HG03095 (cell line): ENCODE results near the gene ECI2.
"Not testable (repeated sequence)": the region's sequence is repeated elsewhere in the genome, so short reads cannot be mapped to it uniquely, and the experiment has no call there.

Source experiments
- ATAC-seq: cut with Tn5 transposase; IDR thresholded peaks from one replicate; pipeline ENCODE4 v1.9.1; 2021; ENCODE audit warnings: moderate library complexity; ENCODE audit not compliant: unreplicated experiment

The ECI2 gene

DNA sequence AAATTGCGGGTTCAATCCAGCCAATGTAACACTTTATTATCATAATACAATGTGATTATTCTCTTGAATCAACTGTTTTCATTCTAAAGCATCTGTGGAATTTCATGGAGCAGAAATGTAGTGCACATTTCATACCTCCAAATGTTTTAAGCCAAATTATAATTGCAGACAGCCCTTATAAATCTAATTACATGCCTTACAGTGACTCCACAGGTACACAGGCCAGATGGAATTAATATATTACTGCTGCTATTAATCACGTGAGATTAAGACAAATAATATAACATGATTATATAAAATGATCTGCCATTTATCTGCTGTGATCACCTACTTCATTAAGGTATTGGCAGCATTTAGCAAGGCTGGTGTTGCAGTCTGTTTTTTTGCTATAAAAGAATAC is 9.7 kb upstream of the ECI2 start:
- ATAC-seq, result no peak

- no peak for ATAC-seq
Measured at GRCh38 chr6:4139272-4139671, 3.9 kb upstream of the ECI2 start.

GRCh38 chr6:4138186-4138585 is 2.8 kb upstream of the ECI2 start:
- no peak for ATAC-seq

DNA sequence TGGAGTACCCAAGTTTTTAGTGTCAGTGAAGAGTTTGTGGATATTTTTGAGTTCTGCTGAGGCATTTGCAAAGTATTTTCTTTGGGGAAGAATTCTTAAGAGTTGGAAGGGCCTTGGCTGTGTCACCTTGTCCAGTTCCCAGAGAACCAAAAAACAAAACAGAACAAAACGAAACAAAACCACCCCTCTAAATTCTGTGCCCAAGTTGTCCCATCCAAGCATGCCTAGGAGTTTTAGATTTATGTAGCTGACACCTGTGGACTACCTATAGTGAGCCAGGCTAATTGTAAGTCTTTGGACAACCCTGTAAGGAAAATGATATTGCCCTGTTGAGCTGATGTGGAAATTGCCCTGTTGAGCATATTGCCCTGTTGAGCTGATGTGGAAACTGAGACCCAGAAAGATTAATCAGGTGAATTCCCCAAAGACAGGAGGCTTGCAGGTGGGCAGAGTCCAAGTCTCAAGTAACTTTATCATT is 1.0 kb upstream of the ECI2 start:
- ATAC-seq, result no peak

DNA sequence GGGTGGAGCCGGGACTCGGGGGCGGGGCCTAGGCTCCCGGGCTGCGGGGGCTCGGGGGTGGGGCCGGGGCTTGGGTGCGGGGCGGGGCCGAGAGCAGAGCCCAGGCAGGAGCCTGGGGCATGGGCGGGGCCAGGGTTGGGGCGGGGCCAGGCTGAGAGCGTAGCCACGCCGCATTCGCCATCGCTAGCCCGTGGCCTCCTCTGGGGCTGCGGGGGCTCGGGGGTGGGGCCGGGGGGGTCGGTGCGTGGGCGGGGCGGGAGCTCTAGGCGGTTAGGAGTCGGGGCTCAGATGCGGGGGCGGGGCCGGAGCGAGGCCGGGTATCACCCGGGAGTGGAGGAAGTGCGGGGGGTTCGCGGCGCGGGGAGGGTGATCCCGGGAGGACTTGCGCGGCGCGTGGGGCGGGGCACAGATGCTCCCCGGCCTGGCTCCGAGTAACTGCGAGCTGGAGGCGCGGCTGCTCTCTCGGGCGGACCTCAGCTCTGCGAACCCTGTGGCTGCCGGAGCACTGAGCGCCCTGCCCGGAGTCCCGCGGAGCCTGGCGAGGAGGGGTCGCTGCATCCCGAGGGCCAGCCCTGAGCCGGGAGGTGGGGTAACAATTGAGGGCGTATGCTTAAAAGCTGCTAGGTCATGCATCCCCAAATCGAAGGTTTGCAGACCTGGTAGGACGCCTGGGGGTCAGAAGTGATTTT is 434 bp upstream of the ECI2 start:
- peak; percentile 64 for ATAC-seq

GRCh38 chr6:4133941-4134838 is 1.2 kb downstream of the ECI2 start:
- no peak for ATAC-seq

DNA sequence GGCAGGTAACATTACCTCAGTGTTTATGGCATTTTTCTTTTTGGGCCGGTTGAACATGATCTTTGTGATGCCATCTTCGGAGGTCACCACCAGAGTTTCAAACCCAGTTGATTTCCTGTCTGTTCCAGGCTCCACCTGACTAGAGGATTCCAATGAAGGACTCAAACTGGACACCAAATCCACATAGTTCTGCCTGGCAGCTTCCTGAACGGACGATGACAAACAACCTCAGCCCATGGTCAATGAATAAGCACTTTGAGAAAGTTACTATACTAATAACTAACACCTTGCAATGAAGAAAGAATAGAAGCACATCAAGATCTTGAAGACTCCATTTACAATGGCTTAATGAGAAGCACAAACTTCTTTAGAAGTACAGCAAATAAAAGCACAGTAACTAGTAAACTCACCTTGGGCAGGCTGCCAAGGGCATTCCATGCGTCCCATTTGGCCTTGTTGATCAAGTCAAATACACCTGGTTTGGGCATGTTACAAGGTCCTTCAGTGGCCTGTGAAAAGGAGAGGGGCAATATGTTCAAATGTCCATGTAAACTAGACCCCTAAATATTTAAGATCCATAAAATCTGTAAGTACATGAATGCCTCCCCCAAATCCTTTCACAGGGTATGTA is 4.9 kb downstream of the ECI2 start:
- no peak for ATAC-seq

- no peak for ATAC-seq
Measured at GRCh38 chr6:4129446-4129845, 5.9 kb downstream of the ECI2 start.

- no peak for ATAC-seq
Measured at GRCh38 chr6:4128748-4129147, 6.6 kb downstream of the ECI2 start.

DNA sequence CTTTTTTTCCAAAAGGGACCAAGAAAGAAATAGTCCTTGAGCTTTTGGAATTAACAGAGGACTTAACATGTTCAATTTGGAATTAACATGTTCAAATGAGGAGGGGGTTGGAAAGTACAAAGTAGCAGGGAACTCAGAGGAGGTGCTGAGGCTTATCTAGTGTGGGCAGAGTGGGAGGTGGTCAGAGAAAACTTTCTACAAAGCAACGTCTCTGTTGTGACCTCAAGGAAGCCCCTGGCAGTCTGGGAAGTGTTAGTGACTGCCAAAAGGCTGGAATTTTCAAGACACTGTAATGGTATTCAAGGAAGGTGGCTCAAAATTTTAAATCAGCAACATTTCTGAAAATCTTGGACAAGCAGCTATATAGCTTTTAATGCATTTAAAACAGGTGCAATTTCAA is 7.3 kb downstream of the ECI2 start:
- ATAC-seq, result no peak

GRCh38 chr6:4125933-4126864 is 9.2 kb downstream of the ECI2 start:
- ATAC-seq, result no peak

DNA sequence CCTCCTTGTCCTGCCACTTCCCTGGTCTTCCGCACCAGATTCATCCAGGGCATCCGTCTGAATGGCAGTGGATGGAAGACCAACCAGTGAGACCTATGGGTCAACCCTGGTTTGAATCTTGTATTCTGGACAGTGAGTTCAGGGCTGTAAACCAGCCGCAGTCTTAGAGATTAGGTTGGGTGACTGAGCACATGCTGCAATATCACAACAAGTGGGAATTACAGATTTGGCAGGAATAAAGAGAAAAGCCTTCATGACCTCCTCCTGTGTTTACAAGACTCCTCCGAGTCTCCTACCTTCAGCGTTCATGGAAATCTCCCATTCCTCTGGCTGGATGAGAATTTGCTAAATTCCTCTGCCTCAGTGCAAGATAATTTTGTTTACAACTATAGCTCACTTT is 9.9 kb downstream of the ECI2 start:
- ATAC-seq, result no peak

GRCh38 chr6:4124351-4124750 is 11.0 kb downstream of the ECI2 start:
- ATAC-seq, result no peak

- ATAC-seq, result no peak
Measured at GRCh38 chr6:4115741-4116140, 19.6 kb downstream of the ECI2 start.

- no peak for ATAC-seq
Measured at GRCh38 chr6:4114123-4114522, 21.3 kb downstream of the ECI2 start.

DNA sequence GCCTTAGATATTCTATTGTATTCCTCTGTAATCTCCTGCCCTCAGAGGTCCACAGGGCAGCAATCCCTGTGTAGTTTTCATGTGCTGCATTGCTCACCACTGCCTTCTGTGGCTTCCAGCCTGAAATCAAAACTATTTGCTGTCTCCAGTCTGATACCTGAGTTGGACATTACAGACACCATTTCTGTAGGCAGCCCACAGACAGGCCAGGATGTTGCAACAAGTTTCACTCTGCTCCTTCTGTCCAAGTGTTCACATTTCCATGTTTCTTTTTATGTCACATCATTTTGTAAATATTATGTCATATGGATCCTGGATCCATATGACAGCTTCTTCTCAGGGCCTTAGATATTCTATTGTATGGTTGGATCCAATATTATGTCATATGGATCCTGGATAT is 21.7 kb downstream of the ECI2 start:
- ATAC-seq, result no peak

DNA sequence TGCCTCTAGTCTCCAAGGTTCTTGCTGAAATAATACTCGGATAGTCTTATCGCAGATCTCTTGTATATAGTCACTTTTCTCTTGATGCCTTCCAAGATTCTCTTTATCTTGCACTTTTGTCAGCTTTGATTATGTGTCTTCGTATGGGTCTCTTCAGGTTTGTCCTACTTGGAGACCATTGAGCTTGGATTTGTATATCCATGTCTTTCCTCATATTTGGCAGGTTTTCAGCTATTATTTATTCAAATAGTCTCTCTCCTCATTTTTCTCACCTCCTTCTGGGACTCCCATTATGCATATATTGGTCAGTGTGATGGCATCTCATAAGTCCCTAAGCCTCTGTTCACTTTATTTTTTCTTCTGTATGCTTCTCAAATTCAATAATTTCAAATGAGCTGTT is 23.0 kb downstream of the ECI2 start:
- no peak for ATAC-seq

DNA sequence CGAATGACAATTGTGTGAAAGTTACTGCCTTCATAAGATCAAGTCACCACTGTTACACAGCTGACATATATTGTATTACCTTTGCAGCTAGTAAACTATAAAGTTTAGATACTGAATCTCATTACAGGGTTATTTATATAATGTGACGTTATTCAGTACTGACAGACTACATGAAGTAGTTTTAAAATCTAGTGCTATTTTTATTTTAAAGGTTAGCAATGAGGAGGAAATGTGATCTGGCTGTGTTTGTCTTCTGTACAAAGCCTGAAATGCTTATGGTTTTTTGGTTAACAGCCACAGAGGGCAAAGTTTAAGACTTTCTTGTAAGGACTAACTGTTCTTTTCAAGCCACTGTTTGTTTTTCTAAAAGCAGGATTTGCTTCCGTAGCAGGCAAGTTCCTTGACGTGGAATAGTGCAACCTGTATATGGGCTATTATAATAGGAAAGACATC is 26.0 kb downstream of the ECI2 start:
- ATAC-seq, result not testable (repeated sequence)

DNA sequence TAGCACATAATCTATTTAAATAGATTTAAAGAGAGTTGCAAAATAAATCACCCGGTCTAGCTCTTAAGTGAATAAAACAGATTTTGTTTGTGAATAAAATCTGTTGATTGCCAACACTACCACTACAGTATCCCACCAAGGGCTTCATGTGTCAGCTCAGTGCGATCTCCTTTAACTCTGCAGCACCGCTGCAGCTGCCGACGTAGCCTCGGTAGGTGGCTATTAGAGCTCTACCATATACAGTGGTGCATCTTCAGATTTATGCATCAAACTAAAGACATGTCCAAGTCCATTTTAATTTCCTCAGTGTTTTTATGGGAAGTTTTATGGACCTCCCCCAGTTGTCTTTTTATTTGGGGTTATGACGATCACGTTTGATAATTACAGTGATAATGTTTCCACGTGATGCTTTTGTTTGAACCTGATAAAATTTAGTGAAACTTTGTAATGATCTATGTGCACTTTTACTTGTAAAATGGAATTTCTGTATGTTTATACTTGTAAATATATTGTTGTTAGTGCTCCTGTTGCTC is 26.7 kb downstream of the ECI2 start:
- ATAC-seq, result no peak

- no peak for ATAC-seq
Measured at GRCh38 chr6:4107873-4108272, 27.5 kb downstream of the ECI2 start.
